AG09319 (cell line): ENCODE measurements around the gene EDN1.

Experiments
- DNase-seq: peaks from one replicate; pipeline ENCODE4 v3.0.0-alpha.2; 2010; ENCODE audit warnings: low read depth; ENCODE audit errors: extremely low read depth
- TF ChIP-seq, protein P1 (sequence below): IDR thresholded peaks from 2 replicates; pipeline ENCODE4 v1.5.1; 2011; ENCODE audit warnings: low read depth, mild to moderate bottlenecking, inconsistent platforms, low read length, moderate library complexity

EDN1 gene

DNA sequence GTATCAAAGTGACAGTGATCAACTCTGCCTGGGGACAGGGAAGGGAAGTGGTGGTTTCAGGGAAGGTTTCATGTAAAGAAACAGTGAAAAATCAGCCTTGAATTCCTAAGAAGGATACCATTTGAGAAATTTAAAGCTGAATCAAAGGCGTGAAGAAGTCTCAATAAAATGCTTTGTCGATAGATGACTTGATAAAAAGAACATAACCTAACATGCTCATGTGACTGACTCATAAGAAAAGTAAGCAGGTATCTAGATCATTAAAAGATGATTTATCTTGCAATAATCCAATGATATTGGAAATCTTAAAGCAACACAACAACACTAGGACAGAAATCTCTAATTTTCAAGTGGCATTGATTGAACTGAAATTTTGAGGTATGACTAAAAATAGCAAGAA is 14.3 kb downstream of the EDN1 start:
- no peak for DNase-seq
- TF ChIP-seq, protein P1, sequence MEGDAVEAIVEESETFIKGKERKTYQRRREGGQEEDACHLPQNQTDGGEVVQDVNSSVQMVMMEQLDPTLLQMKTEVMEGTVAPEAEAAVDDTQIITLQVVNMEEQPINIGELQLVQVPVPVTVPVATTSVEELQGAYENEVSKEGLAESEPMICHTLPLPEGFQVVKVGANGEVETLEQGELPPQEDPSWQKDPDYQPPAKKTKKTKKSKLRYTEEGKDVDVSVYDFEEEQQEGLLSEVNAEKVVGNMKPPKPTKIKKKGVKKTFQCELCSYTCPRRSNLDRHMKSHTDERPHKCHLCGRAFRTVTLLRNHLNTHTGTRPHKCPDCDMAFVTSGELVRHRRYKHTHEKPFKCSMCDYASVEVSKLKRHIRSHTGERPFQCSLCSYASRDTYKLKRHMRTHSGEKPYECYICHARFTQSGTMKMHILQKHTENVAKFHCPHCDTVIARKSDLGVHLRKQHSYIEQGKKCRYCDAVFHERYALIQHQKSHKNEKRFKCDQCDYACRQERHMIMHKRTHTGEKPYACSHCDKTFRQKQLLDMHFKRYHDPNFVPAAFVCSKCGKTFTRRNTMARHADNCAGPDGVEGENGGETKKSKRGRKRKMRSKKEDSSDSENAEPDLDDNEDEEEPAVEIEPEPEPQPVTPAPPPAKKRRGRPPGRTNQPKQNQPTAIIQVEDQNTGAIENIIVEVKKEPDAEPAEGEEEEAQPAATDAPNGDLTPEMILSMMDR = no peak

DNA sequence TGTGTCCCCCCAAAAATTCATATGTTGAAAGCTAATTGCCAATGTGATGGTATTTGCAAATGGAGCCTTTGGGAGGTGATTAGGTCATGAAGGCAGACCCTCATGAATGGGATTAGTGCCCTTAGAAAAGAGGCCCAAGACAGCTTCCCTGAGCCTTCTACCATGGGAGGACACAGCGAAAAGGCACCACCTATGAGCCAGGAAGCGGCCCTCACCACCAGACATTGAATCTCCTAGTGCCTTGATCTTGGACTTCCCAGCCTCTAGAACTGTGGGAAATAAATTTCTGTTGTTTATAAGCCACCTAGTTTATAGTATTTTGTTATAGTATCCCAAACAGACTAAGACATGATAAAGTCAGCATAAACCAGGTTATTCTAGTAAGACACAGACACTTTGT is 18.9 kb downstream of the EDN1 start:
- TF ChIP-seq, protein P1 = no peak

DNA sequence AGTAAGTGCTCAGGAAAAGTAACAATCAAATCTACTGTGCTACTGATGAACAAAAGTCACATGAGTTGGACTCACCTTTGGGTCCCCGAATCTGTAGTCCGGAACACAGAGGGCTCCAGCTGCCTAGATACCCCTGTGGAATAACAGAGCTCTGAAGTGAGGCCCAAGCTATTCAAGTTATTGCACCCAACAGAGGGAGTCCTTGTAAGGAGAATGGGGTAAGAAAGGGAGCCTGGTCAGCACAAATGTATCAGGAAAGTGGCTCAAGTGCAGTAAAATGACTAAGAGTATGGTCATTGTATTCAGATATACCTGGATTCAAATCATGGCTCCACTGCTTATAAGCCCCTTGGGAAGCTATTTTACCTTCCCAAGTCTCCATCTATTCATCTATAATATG is 20.9 kb downstream of the EDN1 start:
- TF ChIP-seq, protein P1 = no peak; the same call in 1 of the 2 replicates
- no peak for DNase-seq

More for the DNA sequence above, 18.9 kb downstream of the EDN1 start:
- no peak for DNase-seq

DNA sequence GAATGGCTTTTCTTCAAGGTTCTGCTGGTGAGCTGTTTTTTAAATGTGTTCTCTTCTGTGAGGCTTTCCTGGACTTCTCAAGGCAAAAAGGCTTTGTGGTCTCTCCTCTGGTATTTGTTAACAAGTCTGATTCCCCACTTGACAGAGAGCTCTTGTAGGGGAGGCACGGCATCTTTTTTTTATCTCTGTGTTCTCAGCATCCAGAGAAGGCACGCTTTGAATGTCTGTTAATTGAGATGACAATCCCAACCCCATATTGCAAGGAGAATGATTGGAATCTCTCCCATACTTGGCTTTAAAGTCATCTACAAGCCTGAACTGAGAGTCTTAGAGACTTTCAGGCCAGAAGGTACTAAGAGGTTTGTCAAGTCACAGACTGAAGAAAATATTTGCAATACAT is 22.6 kb downstream of the EDN1 start:
- no peak for DNase-seq
- TF ChIP-seq, protein P1 = no peak

DNA sequence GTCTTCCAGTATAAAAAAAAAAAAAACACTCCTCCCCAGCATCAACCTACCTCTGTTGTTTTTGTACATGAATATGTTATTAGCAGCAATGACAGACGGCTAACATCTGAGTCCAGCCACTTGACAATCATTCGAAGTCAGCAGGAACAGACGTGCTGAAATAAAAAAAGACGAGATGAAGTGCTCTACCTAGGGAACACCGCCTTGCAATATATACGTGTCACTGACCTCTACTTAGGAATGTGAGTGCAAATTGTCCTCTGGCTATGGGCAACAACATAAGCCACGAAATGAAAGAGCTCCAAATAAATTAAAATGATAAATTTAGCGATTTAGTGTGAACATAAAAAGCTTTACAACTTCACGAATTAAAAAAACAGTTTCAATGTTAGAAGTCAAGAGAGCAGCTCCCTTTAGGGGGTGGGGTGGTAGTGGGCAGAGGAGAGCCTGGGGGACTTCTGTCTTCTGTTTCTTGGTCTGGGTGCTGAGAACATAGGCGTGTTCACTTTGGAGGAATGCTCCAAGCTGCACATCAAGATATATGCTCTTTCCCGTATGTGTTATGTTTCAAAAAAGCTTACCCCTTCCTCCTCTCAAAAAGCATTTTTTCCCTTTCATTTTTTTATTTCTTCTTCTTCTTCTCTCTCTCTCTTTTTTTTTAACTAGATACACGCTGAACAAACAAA is 23.3 kb downstream of the EDN1 start:
- TF ChIP-seq, protein P1 = no peak

DNA sequence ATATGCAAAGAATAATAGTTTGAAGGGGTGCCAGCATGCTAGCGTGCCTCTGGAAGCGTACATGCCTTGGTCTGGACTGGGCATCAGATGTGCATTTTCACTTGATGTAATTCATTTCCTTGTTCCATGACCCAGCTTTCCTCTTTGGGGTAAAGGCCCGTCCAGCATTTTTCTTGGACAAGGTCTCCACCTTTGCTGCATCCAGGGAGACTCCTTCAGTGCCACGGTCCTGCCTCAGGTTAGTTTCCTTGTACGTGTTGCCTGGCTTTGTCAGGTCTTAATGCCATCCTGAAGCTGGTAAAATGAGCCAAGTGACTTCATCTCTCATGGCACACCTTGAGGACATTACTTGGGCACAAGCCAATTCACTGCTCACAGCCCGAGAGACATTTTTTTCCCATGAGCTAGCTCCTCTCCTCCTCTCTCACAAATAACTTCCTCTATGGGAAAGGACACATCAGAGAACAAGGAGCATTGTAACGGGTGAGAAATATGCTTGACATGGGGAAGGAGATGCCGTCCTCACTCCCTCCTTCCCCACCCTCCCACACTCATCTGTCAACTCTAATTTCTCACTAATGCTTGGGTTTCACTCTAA is 23.9 kb downstream of the EDN1 start:
- DNase-seq = no peak
- TF ChIP-seq, protein P1 = no peak

More for the DNA sequence above, 23.3 kb downstream of the EDN1 start:
- DNase-seq = no peak

DNA sequence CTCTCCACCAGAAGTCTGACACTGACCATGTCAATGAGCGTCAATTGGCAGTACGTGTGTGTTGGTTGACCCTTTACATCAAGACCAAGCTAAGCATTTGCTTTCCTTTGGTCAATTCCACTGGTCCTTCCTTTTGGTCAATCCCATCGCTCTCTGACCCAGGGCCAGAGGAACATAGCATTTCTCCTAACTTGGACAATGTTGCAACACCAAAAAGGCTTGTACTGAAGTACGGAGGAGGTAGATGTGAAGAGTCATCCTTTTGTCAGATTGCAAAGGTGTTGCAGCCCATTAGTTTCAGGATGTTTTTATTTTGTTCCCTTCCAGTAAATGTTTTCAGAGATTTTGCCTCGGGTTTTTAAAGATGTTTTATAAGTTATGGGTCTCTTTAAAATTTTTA is 24.6 kb downstream of the EDN1 start:
- no peak for DNase-seq
- TF ChIP-seq, protein P1 = no peak
